Inflammatory macrophage treated with lipopolysaccharide for 1 hour (primary cell): ENCODE results near the gene SHANK3.

ENCODE experiments used
- DNase-seq, 2 donors: peaks; one replicate each; pipeline ENCODE4 v3.0.0-alpha.2; 2020 to 2022

Gene SHANK3

GRCh38 chr22:50700387-50701075, 27.9 kb downstream of the SHANK3 start:
- DNase-seq: no peak

GRCh38 chr22:50701076-50701419, 28.4 kb downstream of the SHANK3 start:
- no peak for DNase-seq

DNA sequence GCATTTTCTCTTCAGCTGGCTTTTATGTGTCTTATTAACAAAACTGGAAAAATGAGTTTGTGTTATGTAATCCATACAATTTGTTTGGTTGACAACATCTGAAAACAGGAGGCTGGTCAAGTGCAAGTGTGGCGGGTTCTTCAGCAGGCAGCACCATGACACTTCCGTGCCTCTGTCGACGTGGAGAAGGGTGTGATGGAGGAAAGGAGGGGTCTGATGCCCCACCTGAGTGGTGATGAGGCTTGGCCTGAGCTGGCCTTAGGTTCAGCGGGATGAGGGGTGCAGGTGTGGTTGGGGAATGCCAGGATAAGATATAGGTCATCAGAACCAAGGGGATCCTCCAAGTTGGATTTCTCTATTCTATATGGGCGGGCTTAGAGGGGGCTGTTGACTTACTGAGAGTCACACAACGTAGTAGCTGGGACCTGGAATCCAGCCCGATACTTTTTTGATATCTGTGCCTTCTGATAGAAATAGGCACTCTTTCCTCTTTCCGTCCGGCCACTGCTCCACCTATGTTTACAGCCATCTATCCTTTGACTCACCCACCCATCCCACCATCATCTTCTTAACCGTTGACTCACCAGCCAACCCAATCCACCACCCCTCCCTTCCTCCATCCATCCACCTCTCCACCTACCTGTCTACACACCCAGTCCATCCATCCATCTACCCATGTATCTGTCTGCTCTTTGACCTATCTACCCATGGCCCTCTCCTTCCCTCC, 29.0 kb downstream of the SHANK3 start:
- no peak for DNase-seq

DNA sequence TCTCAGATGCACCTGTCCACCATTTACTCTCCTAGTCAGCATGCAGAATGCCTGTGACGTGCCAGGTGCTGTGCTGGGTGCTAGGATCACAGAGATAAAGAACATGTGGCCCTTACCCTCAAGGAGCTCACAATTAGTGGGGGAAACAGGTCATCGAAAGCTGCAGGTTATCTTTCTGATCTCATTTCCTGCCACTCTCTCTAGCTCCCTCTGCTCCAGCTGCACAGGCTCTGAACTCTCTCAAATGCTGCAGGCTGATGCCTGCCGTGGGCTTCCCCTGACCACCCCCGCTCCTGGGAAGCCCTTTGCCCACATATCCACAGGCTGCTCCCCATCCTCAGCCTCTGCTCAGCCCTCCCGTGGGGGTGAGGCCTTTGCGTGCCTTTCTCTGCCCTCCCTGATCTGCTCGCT, 29.6 kb downstream of the SHANK3 start:
- no peak for DNase-seq

- no peak for DNase-seq
These were observed 30.4 kb downstream of the SHANK3 start for GRCh38 chr22:50702821-50703725.

DNA sequence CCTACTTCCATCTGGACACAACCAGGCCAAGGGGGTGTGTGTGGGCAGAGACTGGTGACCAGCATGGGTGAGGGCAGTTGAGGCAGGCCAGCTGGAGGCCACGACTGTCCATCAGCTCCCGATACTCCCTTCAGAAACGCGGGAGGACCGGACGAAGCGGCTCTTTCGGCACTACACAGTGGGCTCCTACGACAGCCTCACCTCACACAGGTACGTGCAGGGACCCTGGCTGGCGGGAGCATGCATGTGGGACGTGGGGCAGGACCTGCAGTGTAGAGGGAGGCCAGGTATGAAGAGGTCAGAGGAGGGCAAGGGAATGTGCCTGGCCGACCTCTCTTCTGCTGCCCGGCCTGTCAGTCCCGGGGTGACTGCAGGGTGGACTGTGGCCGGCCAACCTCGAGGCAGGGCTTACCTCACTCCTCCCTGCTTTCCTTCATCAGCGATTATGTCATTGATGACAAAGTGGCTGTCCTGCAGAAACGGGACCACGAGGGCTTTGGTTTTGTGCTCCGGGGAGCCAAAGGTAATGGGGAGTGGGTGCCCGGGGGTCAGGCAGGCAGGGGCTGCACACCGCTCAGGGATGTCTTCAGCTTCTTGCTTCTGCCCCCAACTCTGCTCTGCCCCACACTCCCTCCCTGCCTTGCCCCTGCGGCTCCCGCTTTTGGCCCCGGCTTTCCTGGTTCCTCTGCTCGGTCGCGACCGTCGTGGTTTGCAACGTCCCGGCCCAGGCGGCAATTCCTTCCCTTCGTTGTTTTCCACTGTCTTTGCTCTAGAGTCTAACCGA, 31.3 kb downstream of the SHANK3 start:
- no peak for DNase-seq

DNA sequence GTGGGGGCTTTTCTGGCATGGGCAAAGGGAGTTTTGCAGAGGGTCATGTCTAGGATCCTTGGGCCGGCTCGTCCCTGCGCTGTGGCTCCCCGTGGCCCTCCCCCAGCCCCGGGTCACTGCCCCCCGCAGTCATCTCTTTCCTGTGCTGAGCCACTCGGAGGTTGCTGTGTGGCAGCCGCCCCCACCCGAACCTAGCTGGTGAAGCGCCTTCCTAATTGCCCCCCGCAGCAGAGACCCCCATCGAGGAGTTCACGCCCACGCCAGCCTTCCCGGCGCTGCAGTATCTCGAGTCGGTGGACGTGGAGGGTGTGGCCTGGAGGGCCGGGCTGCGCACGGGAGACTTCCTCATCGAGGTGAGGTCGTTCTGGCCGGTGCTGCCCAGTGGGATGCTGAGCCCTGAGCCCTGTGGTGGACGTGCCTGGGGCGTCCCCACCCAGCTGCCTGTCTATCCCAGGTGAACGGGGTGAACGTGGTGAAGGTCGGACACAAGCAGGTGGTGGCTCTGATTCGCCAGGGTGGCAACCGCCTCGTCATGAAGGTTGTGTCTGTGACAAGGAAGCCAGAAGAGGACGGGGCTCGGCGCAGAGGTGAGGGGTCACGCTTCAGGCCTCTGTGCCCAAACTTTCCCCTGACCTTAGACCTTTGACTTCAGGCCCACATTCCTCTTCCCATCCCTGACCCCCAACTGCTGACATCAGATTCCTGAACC, 32.0 kb downstream of the SHANK3 start:
- no peak for DNase-seq

- no peak for DNase-seq
These were observed 32.6 kb downstream of the SHANK3 start for GRCh38 chr22:50705219-50705691.

GRCh38 chr22:50705851-50706351, 33.3 kb downstream of the SHANK3 start:
- DNase-seq: no peak

DNA sequence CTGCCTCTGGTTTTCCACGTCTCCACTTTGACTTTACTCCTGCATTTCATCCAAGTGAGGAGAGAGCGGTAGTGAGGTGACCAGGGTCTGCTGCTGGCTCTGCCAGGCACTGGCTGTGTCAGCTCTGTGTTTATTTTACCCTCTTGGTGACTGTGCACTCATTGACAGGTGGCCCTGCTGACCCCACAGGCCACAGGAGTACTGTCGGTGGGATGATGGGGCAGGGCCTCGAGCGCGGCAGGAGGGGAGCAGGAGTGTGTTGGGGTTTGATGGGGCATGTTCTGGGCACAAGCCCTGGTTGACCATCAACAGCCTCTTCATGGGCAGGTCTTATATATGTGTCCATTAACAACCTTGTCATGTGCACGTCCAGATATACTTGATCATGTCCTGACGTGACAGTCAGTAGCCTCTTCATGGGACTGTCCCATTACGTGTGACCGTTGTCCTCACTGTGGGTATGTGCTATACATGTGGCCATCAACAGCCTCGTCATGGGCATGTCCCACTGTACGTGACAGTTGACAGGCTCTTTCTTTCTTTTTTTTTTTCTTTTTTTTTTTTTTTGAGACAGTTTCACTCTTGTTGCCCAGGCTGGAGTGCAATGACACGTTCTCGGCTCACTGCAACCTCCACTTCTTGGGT, 34.0 kb downstream of the SHANK3 start:
- DNase-seq: no peak

GRCh38 chr22:50708474-50708873, 35.9 kb downstream of the SHANK3 start:
- no peak for DNase-seq

GRCh38 chr22:50708996-50709395, 36.4 kb downstream of the SHANK3 start:
- no peak for DNase-seq

- no peak for DNase-seq
These were observed 37.6 kb downstream of the SHANK3 start for GRCh38 chr22:50710221-50710620.

GRCh38 chr22:50710886-50711285, 38.3 kb downstream of the SHANK3 start:
- no peak for DNase-seq

DNA sequence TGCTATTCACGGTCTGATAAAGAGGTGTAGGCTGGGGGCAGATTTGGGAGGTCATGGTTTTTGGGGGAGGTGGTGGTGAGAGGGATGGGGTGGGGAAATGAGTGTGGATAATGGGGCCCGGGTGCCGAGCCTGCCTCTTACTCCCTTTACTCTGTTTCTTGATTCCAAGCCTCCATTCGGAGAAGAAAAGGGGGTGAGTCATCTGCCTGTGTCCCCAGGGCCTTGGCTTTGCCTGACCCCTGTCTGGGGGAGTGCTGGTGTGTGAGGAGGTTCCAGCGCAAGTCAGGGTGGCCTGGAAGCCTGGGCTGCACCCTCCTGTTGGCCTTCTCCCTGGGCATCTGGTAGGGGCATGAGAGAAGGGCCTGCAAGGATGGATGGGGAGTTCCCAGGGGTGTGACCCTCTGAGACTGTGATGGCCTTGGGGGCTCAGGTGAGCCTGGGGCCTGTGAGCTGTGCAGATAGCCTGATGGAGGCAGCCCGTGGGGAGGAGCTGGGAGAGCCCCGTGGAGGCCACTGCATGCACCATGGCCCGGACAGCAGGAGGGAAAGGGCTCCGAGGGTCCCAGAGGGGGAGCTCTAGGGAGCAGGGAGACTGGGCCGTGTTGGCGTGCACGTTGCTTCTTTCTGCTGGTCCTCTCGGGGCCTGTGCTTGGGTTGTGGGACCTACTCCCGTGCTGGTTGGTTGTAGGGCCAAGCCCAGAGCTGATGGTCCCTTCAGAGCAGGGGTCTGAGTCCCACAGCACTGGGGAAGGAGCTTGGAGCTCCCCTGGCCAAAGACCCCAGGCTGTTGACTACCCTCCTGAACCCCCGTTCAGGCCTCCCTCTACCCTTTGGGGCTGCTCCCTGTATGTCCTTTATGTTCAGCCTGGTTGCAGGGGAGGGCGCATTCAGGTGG, 39.1 kb downstream of the SHANK3 start:
- DNase-seq: no peak

GRCh38 chr22:50712341-50713007, 39.9 kb downstream of the SHANK3 start:
- no peak for DNase-seq

DNA sequence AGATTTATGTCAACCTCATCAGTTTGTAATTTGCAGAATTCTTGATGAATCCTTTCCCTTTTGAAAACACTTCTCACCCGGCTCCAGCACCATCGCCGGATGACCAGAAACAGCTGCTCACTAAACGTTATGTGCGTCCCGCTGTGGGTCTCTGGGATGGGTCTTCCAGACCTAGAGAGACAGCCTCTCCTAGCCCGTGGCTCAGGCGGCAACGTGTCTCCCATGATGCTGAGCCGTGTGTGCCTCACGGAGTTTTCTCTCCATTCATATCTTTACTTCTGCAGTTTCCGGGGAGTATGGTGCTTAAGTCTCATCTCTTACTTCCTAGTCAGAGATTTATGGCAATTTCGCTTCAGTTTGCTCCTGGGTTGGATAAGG, 40.4 kb downstream of the SHANK3 start:
- no peak for DNase-seq

GRCh38 chr22:50713571-50714056, 41.0 kb downstream of the SHANK3 start:
- no peak for DNase-seq

- DNase-seq: no peak
These were observed 41.5 kb downstream of the SHANK3 start for GRCh38 chr22:50714150-50714549.
